Ishikawa (cell line): ENCODE measurements around the gene F2RL2.

ENCODE experiments used
- CEBPB ChIP-seq: IDR thresholded peaks from 2 replicates; pipeline ENCODE4 v1.6.1; 2012
- CREB1 ChIP-seq: IDR thresholded peaks from 2 replicates; pipeline ENCODE4 v1.6.1; 2012; ENCODE audit warnings: low read depth
- EGR1 ChIP-seq: IDR thresholded peaks from 2 replicates; pipeline ENCODE4 v1.6.1; 2012
- EP300 ChIP-seq: IDR thresholded peaks from 2 replicates; pipeline ENCODE4 v1.6.1; 2012; ENCODE audit warnings: borderline replicate concordance
- FOXM1 ChIP-seq: IDR thresholded peaks from 2 replicates; pipeline ENCODE4 v1.6.1; 2012; ENCODE audit warnings: low read depth, borderline replicate concordance
- NFIC ChIP-seq: IDR thresholded peaks from 2 replicates; pipeline ENCODE4 v1.6.1; 2012
- RAD21 ChIP-seq: IDR thresholded peaks from 2 replicates; pipeline ENCODE4 v1.6.1; 2012; ENCODE audit warnings: low read depth
- TAF1 ChIP-seq: IDR thresholded peaks from 2 replicates; pipeline ENCODE4 v1.6.1; 2012; ENCODE audit warnings: low read depth, mild to moderate bottlenecking
- TCF12 ChIP-seq: IDR thresholded peaks from 2 replicates; pipeline ENCODE4 v1.6.1; 2012; ENCODE audit warnings: low read depth
- TEAD4 ChIP-seq: IDR thresholded peaks from 2 replicates; pipeline ENCODE4 v1.6.1; 2012
- USF1 ChIP-seq: IDR thresholded peaks from 2 replicates; pipeline ENCODE4 v1.6.1; 2012
- YY1 ChIP-seq: IDR thresholded peaks from 2 replicates; pipeline ENCODE4 v1.6.1; 2012; ENCODE audit warnings: low read depth
- ZBTB7A ChIP-seq: IDR thresholded peaks from 2 replicates; pipeline ENCODE4 v1.6.1; 2012; ENCODE audit warnings: low read depth
- TF ChIP-seq, protein P1 (sequence below): IDR thresholded peaks from 2 replicates; pipeline ENCODE4 v1.6.1; 2012; ENCODE audit warnings: low read depth, mild to moderate bottlenecking
- TF ChIP-seq, protein P2 (sequence below): IDR thresholded peaks from 2 replicates; pipeline ENCODE4 v1.6.1; 2012

F2RL2 gene

GRCh38 chr5:76607353-76607871 is 15.8 kb downstream of the F2RL2 start:
- TF ChIP-seq, protein P1, sequence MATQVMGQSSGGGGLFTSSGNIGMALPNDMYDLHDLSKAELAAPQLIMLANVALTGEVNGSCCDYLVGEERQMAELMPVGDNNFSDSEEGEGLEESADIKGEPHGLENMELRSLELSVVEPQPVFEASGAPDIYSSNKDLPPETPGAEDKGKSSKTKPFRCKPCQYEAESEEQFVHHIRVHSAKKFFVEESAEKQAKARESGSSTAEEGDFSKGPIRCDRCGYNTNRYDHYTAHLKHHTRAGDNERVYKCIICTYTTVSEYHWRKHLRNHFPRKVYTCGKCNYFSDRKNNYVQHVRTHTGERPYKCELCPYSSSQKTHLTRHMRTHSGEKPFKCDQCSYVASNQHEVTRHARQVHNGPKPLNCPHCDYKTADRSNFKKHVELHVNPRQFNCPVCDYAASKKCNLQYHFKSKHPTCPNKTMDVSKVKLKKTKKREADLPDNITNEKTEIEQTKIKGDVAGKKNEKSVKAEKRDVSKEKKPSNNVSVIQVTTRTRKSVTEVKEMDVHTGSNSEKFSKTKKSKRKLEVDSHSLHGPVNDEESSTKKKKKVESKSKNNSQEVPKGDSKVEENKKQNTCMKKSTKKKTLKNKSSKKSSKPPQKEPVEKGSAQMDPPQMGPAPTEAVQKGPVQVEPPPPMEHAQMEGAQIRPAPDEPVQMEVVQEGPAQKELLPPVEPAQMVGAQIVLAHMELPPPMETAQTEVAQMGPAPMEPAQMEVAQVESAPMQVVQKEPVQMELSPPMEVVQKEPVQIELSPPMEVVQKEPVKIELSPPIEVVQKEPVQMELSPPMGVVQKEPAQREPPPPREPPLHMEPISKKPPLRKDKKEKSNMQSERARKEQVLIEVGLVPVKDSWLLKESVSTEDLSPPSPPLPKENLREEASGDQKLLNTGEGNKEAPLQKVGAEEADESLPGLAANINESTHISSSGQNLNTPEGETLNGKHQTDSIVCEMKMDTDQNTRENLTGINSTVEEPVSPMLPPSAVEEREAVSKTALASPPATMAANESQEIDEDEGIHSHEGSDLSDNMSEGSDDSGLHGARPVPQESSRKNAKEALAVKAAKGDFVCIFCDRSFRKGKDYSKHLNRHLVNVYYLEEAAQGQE: no peak
- TF ChIP-seq RAD21 (no peak), CEBPB (no peak), YY1 (no peak), CREB1 (no peak), EGR1 (no peak), TCF12 (no peak)
- TF ChIP-seq, protein P2, sequence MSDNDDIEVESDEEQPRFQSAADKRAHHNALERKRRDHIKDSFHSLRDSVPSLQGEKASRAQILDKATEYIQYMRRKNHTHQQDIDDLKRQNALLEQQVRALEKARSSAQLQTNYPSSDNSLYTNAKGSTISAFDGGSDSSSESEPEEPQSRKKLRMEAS: no peak

DNA sequence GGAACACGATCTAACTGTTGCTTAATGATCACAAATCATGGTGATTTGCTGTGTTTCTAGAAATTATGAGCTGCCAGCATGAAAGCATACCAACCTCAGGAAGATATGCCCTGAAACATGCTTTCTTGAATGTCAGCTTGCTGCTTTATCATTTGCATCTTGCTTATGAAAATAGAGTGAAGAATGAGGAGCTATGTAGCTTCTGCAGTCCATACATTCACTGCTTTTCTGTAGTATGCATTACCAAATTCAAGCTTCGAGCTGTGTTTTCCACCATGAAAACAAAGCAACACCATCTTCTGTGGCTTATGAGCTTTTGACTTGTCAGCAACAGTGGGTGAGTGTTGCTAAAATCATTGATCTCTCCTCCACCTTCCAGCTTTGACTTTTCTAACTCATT is 16.5 kb downstream of the F2RL2 start:
- TF ChIP-seq USF1 (no peak), TEAD4 (no peak), EGR1 (no peak), CREB1 (no peak), FOXM1 (no peak), EP300 (no peak), NFIC (no peak), TCF12 (no peak), CEBPB (no peak), ZBTB7A (no peak), TAF1 (no peak), RAD21 (no peak), YY1 (no peak)
- TF ChIP-seq, protein P1: no peak
- TF ChIP-seq, protein P2: no peak

DNA sequence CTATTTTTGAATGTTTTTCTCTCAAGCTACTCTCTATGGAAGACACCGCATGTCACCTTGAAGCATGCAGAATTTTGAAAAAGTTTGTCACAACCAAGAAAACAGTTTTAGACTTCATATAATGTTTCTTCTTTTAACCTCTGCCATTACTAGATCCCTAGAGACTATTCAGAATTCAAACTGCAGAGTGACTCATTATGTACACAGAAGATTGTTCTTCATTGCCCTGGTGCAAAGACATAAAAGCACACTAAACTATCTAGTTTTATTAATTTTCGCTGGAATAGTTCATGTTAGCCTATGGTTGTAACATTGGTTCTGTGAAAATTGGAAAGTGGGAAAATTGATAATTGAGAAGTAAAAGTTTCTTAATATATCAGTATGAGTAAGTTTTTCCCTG is 18.4 kb downstream of the F2RL2 start:
- TF ChIP-seq FOXM1 (no peak), TAF1 (no peak), TCF12 (no peak), EGR1 (no peak), USF1 (no peak), EP300 (no peak), YY1 (no peak), RAD21 (no peak), CEBPB (no peak), TEAD4 (no peak), NFIC (no peak), CREB1 (no peak), ZBTB7A (no peak)
- TF ChIP-seq, protein P1: no peak
- TF ChIP-seq, protein P2: no peak

GRCh38 chr5:76602094-76602726 is 21.0 kb downstream of the F2RL2 start:
- TF ChIP-seq, protein P1: no peak
- TF ChIP-seq EP300: no peak
- no peak for TF ChIP-seq FOXM1
- no peak for TF ChIP-seq TCF12
- no peak for TF ChIP-seq EGR1
- no peak for TF ChIP-seq TAF1
- TF ChIP-seq, protein P2: no peak
- TF ChIP-seq ZBTB7A: no peak
- TF ChIP-seq CEBPB: no peak
- no peak for TF ChIP-seq TEAD4
- TF ChIP-seq USF1: no peak
- no peak for TF ChIP-seq CREB1
- no peak for TF ChIP-seq RAD21
- no peak for TF ChIP-seq YY1
- no peak for TF ChIP-seq NFIC
